Tibial nerve (tissue), 4 donors: ENCODE measurements around the gene INPP5K. TPM values are rescaled to one million over a fixed set of nuclear protein-coding genes. Genes with fewer than 3 reads are reported as not detected.

ENCODE experiments used
- DNase-seq, 2 donors: peaks; one replicate each; pipeline ENCODE4 v3.0.0-alpha.2; 2019; ENCODE audit warnings: low spot score in 2 of 2
- H3K27ac ChIP-seq, 4 donors: fragments of 200-600 bp; sonication (generic) in 3 of 4; one replicate each; pipeline ENCODE4 v1.5.1; 2017 to 2019; ENCODE audit warnings: mild to moderate bottlenecking in 1 of 4
- H3K27me3 ChIP-seq, 2 donors: fragments of 200-600 bp; sonication (generic) in 1 of 2; one replicate each; pipeline versions ENCODE4 v1.5.1 to v1.6.0; 2017 to 2019
- H3K36me3 ChIP-seq, 3 donors: fragments of 200-600 bp; sonication (generic); one replicate each; pipeline ENCODE4 v1.5.1; 2018 to 2019
- H3K4me1 ChIP-seq, 4 donors: fragments of 200-600 bp; sonication (generic) in 3 of 4; one replicate each; pipeline ENCODE4 v1.5.1; 2017 to 2019
- H3K4me3 ChIP-seq, 4 donors: fragments of 200-600 bp; sonication (generic) in 3 of 4; one replicate each; pipeline ENCODE4 v1.5.1; 2017 to 2019; ENCODE audit warnings: mild to moderate bottlenecking in 1 of 4, moderate library complexity in 1 of 4
- H3K9me3 ChIP-seq, 4 donors: fragments of 200-600 bp; sonication (generic) in 3 of 4; one replicate each; pipeline ENCODE4 v1.5.1; 2017 to 2019
- EP300 ChIP-seq, 2 donors: sonication (generic); formaldehyde crosslinking; IDR thresholded peaks; one replicate each; pipeline ENCODE4 v1.6.1; 2017; ENCODE audit warnings: antibody characterized with exemption in 2 of 2, mild to moderate bottlenecking in 1 of 2
- POLR2A ChIP-seq, 2 donors: fragments of 450-650 bp; IDR thresholded peaks; one replicate each; pipeline ENCODE4 v1.6.1; 2017; ENCODE audit warnings: antibody characterized with exemption in 2 of 2, mild to moderate bottlenecking in 2 of 2, moderate library complexity in 2 of 2
- WGBS, 2 donors: methylation state at CpG; one replicate each; pipeline ENCODE4 v1.1.5; 2018; 5-methylcytosine and 5-hydroxymethylcytosine counted together
- total RNA-seq, 4 donors: library from RNA; depleted of rRNA; stranded (reverse); fragments of >200 nt; gene quantifications; one replicate each; pipeline ENCODE4 v1.1.0, GENCODE V29; 2016
- TF ChIP-seq, protein P1 (sequence below), 5 experiments: fragments of 200-600 bp in 3 of 5; fragments of 450-650 bp in 2 of 5; sonication (generic) in 3 of 5; IDR thresholded peaks; one replicate each; pipeline ENCODE4 v1.5.1; 2016 to 2019; ENCODE audit warnings: antibody characterized with exemption in 5 of 5, mild to moderate bottlenecking in 3 of 5, moderate library complexity in 2 of 5

INPP5K gene
- total RNA-seq, 4 donors from 2014 or later: 67.9 to 110 (median 95.2) TPM

DNA sequence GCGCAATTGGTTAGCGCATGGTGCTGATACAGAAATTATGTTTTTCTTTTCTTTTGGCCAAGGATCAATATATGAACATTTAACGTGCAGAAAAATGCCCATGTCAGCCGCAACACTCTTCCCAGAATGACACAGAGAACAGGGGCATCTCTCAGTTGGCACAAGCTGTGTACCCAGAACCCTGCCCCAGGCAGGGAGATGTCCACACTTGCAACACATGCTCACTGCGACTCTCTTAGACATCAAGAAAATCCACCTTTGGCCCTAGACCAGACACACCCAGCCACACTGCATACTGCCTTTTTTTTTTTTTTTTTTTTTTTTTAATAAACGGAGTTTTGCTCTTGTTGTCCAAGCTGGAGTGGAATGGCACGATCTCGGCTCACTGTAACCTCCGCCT lies 29.2 kb upstream of the INPP5K start:
- Histone ChIP-seq H3K27ac (no peak overlapping the region), H3K4me1 (no peaks in the 10 kb centered on the region), H3K4me3 (no peak overlapping the region), H3K9me3 (no peaks in the 10 kb centered on the region), H3K36me3 (peaks cover under 1 to 94% (median 6%) of the 10 kb centered on the region in 3 donors), H3K27me3 (no peaks in the 10 kb centered on the region)
- TF ChIP-seq EP300 (IDR thresholded peaks at IDR 0.05) (no peak), POLR2A (IDR thresholded peaks at IDR 0.05) (no peak)
- TF ChIP-seq, protein P1, sequence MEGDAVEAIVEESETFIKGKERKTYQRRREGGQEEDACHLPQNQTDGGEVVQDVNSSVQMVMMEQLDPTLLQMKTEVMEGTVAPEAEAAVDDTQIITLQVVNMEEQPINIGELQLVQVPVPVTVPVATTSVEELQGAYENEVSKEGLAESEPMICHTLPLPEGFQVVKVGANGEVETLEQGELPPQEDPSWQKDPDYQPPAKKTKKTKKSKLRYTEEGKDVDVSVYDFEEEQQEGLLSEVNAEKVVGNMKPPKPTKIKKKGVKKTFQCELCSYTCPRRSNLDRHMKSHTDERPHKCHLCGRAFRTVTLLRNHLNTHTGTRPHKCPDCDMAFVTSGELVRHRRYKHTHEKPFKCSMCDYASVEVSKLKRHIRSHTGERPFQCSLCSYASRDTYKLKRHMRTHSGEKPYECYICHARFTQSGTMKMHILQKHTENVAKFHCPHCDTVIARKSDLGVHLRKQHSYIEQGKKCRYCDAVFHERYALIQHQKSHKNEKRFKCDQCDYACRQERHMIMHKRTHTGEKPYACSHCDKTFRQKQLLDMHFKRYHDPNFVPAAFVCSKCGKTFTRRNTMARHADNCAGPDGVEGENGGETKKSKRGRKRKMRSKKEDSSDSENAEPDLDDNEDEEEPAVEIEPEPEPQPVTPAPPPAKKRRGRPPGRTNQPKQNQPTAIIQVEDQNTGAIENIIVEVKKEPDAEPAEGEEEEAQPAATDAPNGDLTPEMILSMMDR (IDR thresholded peaks at IDR 0.05): no peak
- WGBS, 2 donors: 86 to 90% methylated on average over 9 of the region's 9 CpGs
- no peak for DNase-seq

DNA sequence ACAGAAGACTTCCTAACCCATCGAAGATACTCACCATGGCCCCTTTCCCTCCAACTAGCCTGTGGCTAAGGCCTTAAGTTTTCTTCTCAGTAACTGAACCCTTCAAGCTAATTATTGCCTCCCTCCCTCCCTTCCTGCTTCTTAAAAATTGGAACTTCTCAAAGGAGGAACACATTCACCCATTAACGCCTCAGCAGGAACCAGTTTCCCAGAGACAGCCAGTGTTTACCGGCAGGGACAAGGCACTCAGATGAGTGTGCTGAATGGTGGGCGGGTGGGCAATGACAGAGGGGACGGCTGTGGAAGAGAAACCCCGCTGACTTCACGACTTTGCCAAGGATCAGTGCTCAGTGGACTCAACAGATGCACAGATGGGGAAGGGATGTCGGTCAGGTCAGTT lies 25.9 kb upstream of the INPP5K start:
- no peak overlapping the region for H3K4me3 ChIP-seq
- TF ChIP-seq, protein P1 (IDR thresholded peaks at IDR 0.05): no peak
- TF ChIP-seq POLR2A (IDR thresholded peaks at IDR 0.05) (no peak), EP300 (IDR thresholded peaks at IDR 0.05) (no peak)
- 73 to 82% methylated on average over 3 to 8 of the region's 8 CpGs for WGBS, 2 donors
- H3K4me1 ChIP-seq: no peaks in the 10 kb centered on the region
- DNase-seq: no peak
- H3K27me3 ChIP-seq: no peaks in the 10 kb centered on the region
- no peak overlapping the region for H3K27ac ChIP-seq
- no peaks in the 10 kb centered on the region for H3K9me3 ChIP-seq
- H3K36me3 ChIP-seq: peaks cover 0 to 96% (median 8%) of the 10 kb centered on the region in 3 donors

DNA sequence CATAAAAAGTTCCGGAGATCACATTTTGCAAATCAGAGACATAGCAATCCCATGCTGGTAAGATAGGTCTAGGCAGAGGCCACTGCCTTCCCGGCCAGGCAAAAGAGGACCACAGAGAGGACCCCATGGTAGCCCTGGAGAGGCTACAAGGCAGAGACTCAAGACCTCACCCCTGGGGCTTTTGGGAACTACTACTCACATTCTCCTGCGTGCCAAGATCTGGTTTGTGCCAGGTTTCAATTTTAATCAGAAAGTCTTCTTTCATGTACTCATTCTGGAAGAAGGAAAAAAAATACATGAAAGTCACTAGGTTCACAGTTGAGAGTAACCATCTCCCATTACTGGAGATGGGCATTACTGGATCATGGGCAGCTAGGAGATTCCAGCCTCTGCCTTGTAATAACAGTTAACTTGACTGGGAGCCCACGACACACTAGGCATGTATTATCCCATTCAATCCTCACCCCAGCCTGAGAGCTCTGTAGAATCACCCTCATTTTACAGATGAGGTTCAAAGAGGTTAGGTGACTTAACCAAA lies 25.0 kb upstream of the INPP5K start:
- no peaks in the 10 kb centered on the region for H3K4me1 ChIP-seq
- no peak overlapping the region for H3K4me3 ChIP-seq
- no peaks in the 10 kb centered on the region for H3K9me3 ChIP-seq
- 89 to 97% methylated on average over 4 of the region's 4 CpGs for WGBS, 2 donors
- DNase-seq: no peak
- no peaks in the 10 kb centered on the region for H3K27me3 ChIP-seq
- no peak for TF ChIP-seq POLR2A (IDR thresholded peaks at IDR 0.05)
- TF ChIP-seq, protein P1 (IDR thresholded peaks at IDR 0.05): no peak
- no peak for TF ChIP-seq EP300 (IDR thresholded peaks at IDR 0.05)
- peaks cover 0 to 96% (median 9%) of the 10 kb centered on the region in 3 donors for H3K36me3 ChIP-seq
- no peak overlapping the region for H3K27ac ChIP-seq

DNA sequence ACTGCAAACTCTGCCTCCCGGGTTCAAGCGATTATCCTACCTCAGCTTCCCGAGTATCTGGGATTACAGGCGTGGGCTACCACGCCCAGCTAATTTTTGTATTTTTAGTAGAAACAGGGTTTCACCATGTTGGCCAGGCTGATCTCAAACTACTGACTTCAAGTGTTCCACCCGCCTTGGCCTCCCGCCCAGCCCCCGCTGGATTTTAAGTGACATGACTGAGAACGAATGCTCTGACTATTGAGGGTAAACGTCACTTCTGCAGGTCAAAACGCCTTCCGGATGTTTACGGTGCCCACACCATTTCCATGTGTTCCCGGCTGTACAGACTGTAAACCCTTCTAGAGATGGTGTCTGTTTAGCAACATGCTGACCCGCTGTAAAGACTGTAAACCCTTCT lies 23.4 kb upstream of the INPP5K start:
- Histone ChIP-seq H3K27me3 (no peaks in the 10 kb centered on the region), H3K9me3 (no peaks in the 10 kb centered on the region), H3K36me3 (peaks cover 0 to 98% (median 17%) of the 10 kb centered on the region in 3 donors), H3K27ac (no peak overlapping the region), H3K4me1 (no peaks in the 10 kb centered on the region), H3K4me3 (no peak overlapping the region)
- WGBS, 2 donors: 88% methylated on average over 15 of the region's 15 CpGs
- no peak for TF ChIP-seq POLR2A (IDR thresholded peaks at IDR 0.05)
- no peak for TF ChIP-seq EP300 (IDR thresholded peaks at IDR 0.05)
- TF ChIP-seq, protein P1 (IDR thresholded peaks at IDR 0.05): no peak
- DNase-seq: no peak

DNA sequence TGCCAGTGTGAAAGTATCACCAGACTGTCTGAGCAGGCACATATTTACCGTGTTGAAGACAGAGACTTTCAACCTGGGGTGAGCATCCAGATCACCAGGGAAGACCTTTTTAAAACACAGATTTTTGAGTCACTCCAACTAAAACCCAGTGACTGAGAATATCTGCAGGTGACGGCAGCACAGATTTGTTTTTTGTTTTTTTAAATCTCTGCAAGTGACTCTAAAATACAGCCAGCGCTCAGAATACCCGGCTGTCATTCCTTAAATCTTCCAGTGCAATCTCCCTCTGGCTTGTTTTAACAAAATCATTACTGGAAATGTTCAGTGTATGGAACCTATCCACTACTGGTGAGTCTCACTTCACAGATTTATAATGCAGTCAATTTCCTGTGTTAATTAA lies 19.3 kb upstream of the INPP5K start:
- Histone ChIP-seq H3K4me3 (no peak overlapping the region), H3K9me3 (no peaks in the 10 kb centered on the region), H3K36me3 (peaks cover 0 to 100% (median 38%) of the 10 kb centered on the region in 3 donors), H3K4me1 (no peaks in the 10 kb centered on the region), H3K27me3 (no peaks in the 10 kb centered on the region), H3K27ac (no peak overlapping the region)
- no peak for DNase-seq
- WGBS, 2 donors: 89 to 94% methylated on average over 4 of the region's 4 CpGs
- TF ChIP-seq EP300 (IDR thresholded peaks at IDR 0.05) (no peak), POLR2A (IDR thresholded peaks at IDR 0.05) (no peak)
- TF ChIP-seq, protein P1 (IDR thresholded peaks at IDR 0.05): no peak
